ENCODE results near the gene WNT11.
"Not testable (repeated sequence)": the region's sequence is repeated elsewhere in the genome, so short reads cannot be mapped to it uniquely, and the experiment has no call there.

The WNT11 gene

DNA sequence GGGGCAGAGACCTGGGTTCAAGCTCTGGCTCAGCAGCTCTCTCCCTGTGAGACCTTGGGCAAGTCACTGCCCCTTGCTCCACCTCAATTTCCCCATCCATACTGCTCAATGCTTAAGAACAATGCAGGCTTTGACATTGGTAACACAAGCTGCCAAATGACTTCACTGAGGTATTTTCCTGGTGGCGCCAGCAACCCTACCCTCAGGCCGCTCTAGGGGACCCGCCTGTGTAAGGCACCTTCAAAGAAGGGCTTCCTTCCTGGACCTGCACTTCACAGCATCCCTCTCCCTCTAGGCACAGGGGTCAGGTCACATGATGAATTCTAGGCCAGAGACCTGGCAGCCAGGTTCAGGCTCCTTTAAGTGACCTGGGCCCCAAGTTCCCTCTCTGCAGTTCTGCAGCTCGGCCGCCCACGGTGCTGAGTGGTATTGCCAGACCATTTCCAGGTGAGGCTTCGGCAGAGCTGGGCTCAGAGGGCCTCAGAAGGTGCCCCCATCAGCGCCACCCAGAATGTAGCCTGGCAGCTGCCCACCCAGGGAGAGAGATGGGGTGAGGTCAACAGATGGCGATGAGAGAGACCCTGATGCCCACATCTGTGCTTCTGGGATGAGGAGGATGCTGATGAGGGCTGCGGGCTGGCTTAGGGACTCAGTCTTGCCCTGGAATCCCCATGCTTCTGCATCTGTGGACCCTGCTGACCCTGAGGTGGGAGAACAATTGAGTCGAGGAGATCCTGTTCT lies 4.5 kb downstream of the WNT11 start:
- no peak for DNase-seq (ENCODE audit: low read depth)

DNA sequence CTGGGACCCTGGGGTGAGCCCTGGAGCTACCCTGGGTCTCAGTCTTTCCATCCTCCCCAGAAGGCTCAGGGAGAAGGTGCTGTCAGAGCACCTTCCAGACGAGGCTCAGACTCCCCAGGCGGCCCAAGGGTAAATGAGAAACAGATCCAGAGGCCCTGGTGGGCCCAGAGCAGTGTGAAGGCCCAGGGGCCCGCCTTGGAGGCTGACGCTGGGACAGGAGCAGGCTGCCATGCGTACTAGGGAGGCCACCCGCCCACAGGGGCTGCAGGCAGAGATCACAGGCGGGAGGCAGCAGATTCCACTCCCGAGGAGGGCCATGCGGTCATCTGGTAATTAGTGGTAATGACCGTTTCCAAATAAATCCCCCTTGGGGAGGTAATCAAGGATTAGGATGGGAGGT lies 5.2 kb downstream of the WNT11 start:
- no peak for DNase-seq (ENCODE audit: low read depth)

DNA sequence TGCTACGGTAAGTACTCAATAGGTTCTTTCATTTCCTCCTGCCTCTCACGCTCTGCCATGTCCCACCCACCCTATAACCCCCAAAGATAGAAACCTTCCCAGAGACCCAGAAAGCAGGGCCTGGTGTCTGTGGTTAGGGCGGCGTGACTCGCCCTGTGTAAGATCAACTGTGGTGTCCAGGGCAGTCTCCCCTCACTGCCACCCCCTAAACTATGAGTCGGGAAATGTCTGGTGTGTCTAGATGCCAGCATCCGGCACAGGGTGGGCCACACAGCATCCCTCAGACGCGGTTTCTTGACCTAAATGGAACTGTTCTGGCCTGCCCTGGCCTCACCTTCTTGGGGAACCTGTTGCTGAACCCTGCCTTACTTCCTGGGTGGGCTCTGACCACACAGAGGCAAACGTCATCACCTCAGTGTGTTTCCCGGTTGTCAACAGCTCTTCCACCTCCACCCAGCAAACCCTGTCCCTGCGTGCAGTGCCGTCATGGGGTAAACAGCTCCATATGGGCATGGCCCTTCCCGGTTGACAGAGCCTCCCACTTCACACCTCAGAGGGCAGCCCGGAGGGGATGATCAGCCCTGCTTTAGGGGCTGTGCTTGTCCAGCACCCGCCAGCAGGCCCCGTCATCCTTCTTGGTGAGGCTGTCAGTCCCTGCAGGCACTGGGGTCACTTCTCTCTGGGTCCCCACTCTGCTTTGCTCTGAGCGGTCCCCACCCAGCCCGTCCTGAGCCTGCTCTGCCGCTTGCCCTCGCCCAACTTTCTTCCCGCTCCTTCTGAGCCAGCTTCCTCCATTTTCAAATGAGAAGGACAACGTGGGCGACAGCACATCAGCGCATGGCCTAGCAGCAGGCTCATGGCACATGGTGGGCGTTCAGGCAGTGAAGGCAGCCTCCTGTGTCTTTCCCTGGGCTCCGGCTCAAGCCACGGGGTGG lies 6.0 kb downstream of the WNT11 start:
- DNase-seq (ENCODE audit: low read depth), result no peak

DNA sequence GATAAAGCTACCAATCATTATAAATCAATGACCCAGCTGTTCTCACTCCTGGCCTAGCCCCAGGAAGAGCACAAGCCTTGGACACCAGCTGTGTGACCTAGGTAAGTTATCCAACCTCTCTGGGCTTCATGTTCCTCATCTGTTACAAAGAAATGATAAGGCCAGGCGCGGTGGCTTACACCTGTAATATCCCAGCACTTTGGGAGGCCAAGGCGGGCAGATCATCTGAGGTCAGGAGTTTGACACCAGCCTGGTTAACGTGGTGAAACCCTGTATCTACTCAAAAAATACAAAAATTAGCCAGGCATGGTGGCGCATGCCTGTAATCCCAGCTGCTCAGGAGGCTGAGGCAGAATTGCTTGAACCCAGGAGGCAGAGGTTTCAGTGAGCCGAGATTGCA lies 7.6 kb downstream of the WNT11 start:
- DNase-seq (ENCODE audit: low read depth), result not testable (repeated sequence)

DNA sequence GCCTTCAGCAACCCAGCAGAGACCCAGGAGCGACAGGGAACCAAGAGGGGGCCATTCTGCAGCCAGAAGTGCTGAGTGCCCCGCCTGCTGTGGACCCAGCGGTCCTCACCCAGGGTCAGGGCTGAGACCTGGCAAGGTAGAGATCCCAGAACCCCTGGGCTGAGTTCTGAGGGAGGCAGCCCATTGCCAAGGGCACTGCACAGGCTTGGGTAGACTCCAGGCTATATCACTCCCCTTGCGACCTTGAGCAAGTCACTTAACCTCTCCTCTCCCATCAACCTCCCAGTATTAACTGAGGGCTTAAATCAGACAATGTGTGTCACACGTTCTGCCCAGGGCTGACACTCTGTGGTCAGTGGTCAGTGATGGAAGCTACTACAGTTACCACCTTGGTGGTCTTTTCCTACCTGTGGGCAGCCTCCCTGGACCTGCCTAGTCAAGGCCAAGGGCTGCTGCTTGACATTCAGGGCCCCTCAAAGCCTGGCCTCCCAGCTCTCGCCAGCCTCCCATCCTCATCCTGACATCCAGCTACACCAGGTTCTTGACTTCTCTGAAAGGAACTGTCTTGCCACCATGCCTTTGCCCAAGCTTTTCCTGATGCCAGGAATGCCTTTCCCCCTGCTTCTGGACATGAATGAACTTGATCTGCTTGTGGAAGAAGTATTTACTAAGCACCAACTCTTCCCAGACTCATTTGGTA lies 8.2 kb downstream of the WNT11 start:
- no peak for DNase-seq (ENCODE audit: low read depth)

DNA sequence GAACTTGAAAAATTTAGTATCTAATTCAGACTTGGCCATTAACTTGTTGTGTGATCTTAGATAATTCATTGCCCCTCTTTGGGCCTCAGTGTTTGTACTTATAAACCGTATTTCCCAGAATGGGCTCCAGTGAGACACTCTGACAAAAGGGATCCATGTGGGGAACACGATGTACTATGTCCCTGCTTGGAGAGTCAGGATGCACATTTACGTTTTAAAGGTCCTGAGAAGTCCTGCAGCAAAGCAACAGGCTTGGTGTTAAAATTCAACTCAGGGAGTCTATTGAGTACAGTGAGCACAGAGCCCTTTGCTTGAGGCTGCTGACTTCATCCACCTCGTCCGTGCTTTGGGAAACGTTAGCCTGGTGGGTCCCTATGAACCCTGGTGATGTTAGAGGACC lies 9.0 kb downstream of the WNT11 start:
- DNase-seq (ENCODE audit: low read depth), result no peak

DNA sequence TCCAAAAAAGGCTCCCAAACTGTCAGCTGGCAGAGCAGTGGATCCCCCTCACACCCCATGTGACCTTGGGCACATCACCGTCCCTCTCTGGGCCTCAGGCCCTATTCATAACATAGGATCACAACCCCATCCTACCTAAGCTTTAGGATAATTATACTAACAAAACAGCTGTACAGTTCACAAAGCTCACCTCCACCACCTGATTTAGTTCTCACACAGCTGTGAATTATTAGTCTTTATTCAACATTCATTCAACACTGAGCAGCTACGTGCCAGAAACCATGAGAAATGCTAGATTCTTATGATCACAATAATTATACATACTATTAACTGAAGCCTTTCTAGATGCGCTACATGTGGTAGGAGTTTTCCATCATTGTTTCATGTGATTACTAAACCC lies 9.5 kb downstream of the WNT11 start:
- DNase-seq (ENCODE audit: low read depth), result no peak

DNA sequence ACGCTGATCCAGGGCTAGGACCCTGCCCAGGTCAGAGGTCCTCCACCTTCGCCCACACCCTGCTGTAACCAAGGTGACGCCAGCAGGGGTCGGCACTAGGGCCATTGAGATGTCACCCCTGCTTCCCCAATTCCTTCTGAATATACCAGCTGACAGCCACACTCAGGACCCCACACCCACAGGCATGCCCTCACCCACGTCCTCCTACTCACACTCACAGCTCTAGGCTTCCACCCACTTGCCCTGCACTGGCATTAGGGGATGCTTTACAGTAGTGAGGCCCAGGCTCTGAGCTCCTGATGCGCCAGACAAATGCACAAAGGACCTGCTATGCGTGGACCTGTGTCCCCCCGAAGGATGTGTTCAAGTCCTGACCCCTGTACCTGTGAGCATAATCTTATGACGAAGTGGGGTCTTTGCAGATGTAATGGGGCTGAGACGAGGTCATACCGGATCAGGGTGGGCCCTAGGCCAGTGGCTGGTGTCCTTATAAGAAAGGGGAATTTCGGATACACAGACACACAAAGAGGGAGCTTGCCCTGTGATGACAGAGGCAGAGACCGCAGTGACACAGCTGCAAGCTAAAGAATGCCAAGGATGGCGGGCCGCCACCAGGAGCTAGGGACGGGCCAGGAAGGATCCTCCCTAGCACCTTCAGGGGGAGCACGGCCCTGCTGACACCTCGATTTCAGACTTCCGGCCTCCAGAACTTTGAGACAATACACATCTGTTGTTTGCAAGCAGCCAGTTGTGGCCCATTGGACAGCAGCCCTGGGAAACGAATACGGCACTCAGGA lies 11.2 kb downstream of the WNT11 start:
- DNase-seq (ENCODE audit: low read depth), result no peak

DNA sequence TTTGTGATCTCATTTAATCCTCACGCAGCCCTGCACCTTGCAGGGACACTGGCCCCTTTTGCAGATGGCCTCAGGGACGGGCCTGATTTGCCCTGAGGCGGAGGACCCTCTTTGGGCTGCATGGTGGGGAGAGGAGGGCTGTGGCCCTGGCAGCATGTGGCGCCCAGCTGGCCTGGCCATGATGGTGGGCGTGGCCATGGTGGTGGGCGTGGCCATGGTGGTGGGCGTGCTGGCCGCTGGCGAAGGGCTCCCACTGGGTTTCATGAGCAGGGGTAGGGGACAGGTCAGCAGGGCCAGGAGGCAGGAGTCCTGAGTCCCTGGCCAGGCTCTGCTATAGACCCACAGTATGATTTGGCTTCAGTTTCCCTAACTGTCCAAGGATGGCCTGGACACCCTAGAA lies 13.1 kb downstream of the WNT11 start:
- DNase-seq (ENCODE audit: low read depth), result no peak

DNA sequence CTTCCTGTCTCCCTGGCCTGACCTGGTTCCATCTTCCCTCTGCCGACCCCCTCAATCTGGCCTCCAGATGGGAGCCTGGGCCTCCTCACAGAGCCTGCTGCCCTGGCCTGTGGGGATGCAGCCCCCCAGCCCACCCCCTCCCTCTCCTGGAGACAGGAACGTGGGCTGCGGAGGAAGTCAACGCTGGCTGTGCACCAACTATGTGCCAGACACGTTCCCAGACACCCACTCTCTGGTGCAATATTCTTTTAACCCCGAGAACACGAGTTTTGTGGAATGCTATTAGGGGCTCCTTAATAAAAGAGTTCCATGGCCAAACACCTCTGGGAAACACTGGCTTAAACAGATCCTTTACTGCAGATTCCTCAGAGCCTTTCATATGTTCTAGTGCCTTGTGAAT lies 15.9 kb downstream of the WNT11 start:
- no peak for DNase-seq (ENCODE audit: low read depth)

DNA sequence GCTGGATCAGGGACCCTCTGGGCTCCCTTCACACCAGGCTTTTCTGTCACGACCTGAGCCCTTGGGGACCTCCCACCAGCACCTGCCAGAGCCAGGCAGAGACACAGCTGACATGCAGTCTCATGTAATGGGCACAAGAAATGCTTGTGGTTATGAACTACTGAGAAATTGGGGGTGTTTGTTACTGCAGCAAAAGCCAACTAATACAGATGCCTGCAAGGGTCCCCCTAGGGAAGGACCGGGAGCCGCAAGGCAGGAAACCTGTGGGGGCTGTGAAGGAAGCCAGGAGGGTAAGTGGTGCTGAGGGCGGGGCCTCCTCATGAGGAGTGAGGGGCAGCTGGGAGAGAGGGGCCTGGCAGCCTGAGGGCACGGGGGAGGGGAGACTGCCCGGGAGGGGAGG lies 16.6 kb downstream of the WNT11 start:
- no peak for DNase-seq (ENCODE audit: low read depth)

DNA sequence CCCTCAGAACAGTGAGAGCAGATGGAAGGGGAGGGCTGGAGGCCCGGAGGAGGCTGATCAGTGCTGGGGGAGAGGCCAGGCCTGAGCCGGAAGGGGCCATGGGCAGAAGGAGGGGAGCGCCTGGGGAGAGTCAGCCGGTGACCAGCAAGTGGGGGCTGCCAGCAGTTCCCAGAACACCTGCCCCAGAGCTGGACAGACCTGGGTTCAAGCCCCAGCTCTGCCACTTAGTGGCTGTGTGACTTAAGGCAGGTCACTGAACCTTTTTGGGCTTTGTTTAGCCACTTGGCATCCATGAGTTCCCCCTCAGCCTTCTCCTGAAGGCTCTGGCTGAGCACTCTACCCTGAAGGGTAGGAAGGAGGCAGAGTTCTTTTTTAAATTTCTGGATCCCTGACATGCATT lies 17.4 kb downstream of the WNT11 start:
- DNase-seq (ENCODE audit: low read depth), result no peak

DNA sequence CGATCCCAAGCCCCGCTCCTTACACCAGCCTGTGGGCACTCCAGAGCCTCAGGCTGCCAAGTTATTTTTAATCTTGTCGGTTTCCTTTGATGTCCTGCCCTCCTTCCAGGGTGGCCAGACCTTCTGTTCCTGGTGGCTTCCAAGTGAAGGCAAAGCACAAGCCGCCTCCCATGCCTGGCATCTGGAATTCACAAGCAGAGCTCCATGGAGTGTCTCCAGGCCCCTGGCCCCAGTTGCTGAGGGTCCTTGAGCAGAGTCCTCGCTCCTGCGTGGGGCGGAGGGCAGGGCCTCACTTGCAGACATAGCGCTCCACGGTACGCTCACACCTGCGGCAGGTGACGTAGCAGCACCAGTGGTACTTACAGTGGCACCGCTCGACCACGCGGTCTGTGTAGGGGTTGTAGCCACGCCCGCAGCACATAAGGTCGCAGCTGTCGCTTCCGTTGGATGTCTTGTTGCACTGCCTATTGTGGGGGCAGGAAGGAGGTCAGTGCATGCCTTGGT lies 19.5 kb downstream of the WNT11 start:
- DNase-seq (ENCODE audit: low read depth), result no peak

DNA sequence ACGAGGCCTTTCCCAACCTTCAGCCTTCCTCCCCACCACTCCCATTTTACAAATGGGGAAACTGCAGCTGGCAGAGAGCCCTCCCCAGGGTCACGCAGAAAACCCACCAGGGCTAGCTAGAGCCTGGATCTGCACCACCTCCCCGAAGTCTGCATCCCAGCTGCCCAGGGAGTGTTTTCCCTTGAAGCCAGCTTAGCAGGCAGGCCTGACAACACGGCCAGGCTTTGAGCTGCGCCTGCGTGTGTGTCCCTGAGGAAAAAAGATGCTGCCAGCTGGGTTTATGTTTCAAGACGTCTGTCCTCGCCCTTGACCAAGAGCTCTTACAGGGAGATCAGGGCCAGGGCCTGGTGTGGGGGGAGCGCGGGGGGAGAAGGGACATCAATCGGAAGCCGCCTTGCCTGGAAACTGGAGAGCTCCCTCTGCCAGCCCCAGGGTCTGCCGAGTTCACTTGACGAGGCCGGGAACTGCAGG lies 20.3 kb downstream of the WNT11 start:
- DNase-seq (ENCODE audit: low read depth), result no peak

DNA sequence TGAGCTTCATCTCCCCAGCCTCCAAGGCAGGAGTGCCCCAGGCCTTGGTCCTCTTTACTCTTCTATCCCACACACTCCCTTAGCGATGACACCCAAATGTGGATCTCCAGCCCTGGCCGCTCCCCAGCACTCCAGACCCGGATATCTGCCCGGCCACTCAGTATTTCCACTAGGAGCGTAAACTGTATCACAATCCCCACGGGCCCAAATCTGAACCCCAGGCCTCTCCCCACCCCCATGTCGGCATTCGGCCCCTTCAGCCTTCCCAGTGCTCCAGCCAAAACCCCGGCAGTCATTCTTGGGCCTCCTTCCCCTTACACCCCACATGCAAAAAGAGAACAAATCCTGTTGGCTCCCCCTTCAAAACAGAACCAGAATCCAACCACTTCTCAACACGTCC lies 20.8 kb downstream of the WNT11 start:
- no peak for DNase-seq (ENCODE audit: low read depth)

DNA sequence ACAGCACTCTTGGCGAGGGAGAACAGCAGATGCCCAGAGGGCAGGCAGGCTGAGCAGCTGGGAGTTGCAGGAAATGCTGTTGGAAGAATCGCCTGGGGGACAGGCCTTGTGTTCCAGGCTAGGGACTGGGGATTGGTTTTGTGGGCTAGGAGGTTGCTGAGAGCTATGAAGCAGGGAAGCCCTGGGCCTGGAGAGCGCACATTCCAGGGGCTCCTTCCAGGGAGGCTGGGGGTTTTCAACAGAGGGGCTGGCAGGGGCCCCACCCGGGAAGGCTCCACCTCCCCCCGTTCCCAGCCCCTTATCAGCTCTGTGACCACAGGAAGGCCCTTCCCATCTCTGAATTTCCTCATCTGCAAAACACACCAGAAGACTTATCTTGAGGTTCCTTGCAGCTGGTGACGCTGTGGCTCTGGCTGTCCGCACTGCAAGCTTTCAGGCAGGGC lies 21.7 kb downstream of the WNT11 start:
- DNase-seq (ENCODE audit: low read depth), result no peak

DNA sequence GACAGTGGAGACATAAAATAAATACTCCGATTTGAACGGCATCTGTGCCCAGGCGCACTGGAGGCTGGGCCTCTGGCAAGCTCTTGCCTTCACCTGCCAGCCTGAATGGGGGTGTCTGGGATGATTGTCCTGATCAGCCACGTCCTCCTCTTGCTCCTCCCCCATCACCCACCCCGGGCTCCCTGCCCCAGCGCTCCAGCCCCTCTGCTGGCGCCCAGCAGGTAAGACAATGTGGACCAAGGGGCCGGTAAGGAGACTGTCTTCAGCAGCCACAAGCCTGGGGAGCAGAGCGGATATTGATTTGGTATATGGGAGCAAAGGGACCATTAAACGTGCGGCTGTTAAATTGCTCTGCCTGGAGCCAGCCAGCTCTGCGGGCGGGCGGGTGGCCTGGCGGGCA lies 24.9 kb downstream of the WNT11 start:
- DNase-seq (ENCODE audit: low read depth), result no peak

DNA sequence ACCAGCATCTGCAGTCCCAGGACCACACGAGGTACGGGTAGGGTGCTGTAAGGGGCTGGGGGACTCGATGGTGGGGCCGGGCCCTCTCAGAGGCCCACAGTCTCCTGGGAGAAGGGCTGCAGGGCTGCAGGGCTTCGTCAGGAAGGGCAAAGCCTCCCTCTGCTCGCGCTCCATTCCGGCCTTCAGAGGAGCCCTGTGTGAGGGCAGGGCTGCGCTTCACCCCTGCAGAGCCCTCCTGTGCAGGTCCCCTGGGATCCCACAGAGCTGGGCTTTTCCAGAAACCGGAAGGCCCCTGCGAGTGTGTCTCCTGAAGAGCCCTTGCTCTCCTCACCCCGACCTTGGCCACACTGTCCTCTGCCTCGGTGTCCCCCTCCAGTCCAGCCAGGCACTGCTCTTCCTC lies 27.2 kb downstream of the WNT11 start:
- no peak for DNase-seq (ENCODE audit: low read depth)

DNA sequence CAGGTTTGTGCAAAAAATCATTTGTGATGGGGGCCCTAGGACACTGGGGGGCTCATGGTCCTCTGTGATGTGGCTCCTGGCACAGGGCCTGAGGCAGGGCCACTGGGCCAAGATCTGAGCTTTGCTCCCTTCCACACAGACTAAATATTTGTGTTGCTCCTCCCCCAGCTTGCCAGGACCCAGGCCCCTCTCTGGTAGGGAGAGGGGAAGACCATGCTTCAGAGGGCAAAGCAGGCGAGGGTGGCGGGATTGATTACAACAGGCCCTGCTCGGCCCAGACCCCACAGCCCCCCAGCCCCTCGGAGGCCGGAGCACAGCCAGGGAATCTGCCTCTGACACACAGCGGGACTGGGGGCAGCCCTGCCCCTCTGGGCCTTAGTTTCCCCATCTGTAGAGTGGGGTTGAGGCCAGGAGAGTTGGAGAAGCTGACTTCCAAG lies 29.0 kb downstream of the WNT11 start:
- no peak for DNase-seq (ENCODE audit: low read depth)

DNA sequence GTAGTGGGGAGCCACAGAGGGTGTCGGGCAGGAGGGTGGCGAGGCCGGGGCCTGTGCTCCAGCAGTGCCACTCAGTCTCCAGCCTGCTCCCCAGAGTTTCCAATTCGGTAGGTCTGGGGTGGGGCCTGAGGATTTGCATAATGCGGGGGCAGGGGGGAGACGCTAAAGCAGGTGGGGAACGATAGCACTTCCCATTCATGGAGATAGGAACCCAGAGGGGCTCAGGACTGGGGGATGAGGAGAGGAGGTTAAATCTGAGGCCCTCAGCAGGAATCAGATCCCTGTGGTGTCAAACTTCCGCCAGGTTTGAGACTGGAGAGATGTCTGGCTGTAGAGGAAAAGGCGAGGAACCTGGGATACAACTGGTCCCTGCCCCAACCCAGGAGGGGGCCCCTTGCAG lies 29.8 kb downstream of the WNT11 start:
- DNase-seq (ENCODE audit: low read depth), result no peak

DNA sequence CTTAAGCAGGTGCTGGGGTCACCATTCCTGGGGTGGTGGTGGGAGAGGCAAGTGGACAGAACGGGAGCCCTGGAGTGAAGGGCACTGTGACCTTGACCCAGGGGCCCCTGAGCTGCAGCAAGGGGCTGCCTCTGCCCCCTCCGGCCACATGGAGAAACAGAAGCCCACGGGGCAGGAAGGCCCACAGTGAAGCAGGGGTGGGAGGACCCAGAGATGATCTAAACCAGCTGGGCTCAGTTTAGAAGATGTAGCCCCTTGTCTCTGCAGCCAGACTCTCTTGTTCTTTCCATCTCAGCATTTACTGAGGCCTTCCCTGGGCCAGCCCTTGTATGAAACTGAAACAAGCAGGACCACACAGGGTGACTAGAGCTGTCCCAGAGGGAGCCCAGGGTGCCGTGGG lies 30.5 kb downstream of the WNT11 start:
- no peak for DNase-seq (ENCODE audit: low read depth)

DNA sequence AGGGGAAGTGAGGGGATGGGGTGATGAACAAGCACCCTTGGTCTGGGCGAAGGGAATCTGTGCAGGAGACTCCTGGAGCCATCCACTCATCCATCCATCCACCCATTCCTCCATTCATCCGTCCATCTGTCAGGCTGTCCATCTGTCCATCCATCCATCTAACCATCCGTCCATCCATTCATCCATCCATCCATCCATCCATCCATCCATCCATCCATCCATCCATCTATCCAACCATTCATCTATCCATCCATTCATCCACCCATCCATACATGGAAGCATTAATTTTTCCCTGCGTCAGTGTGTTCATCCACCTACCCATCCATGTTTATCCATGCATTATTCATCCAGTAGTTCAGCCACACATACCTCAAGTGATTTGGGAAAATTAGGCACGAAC lies 32.0 kb downstream of the WNT11 start:
- no peak for DNase-seq (ENCODE audit: low read depth)

Data from HS-27A (cell line).